Suppressor macrophage treated with lipopolysaccharide for 4 hours (primary cell): ENCODE results near the gene SOX14.

Experiments
- DNase-seq: peaks from one replicate; pipeline ENCODE4 v3.0.0-alpha.2; 2020

The SOX14 gene

GRCh38 chr3:137764001-137764433, at the start of gene SOX14:
SOX14 (plus strand) TSS chr3:137764315; CDS start chr3:137764785, 470 bp downstream.
- no peak for DNase-seq

GRCh38 chr3:137714551-137714950, 49.6 kb upstream of the SOX14 start:
- DNase-seq, result no peak

GRCh38 chr3:137724240-137724639, 39.9 kb upstream of the SOX14 start:
- no peak for DNase-seq

- DNase-seq, result no peak
Measured at GRCh38 chr3:137737208-137737607, 26.9 kb upstream of the SOX14 start.

- DNase-seq, result no peak
Measured at GRCh38 chr3:137738710-137739109, 25.4 kb upstream of the SOX14 start.

- DNase-seq, result no peak
Measured at GRCh38 chr3:137743608-137744007, 20.5 kb upstream of the SOX14 start.

- DNase-seq, result no peak
Measured at GRCh38 chr3:137746808-137747207, 17.3 kb upstream of the SOX14 start.

GRCh38 chr3:137759505-137759904, 4.6 kb upstream of the SOX14 start:
- DNase-seq, result no peak

GRCh38 chr3:137760341-137761098, 3.6 kb upstream of the SOX14 start:
- DNase-seq, result no peak

GRCh38 chr3:137761099-137761562, 3.0 kb upstream of the SOX14 start:
- no peak for DNase-seq

- DNase-seq, result no peak
Measured at GRCh38 chr3:137761563-137762503, 2.3 kb upstream of the SOX14 start.

GRCh38 chr3:137762674-137763593, 1.2 kb upstream of the SOX14 start:
- no peak for DNase-seq

- DNase-seq, result no peak
Measured at GRCh38 chr3:137763594-137763938, 549 bp upstream of the SOX14 start.

- DNase-seq, result no peak
Measured at GRCh38 chr3:137764563-137765309, 621 bp downstream of the SOX14 start.

GRCh38 chr3:137765310-137766033, 1.4 kb downstream of the SOX14 start:
- no peak for DNase-seq

- DNase-seq, result no peak
Measured at GRCh38 chr3:137766041-137766875, 2.1 kb downstream of the SOX14 start.

- DNase-seq, result no peak
Measured at GRCh38 chr3:137766876-137767537, 2.9 kb downstream of the SOX14 start.

GRCh38 chr3:137767538-137768360, 3.6 kb downstream of the SOX14 start:
- no peak for DNase-seq
